A204.1 (cell line): Measurements from ENCODE around the gene ANXA11.
"Not testable (repeated sequence)": the region's sequence is repeated elsewhere in the genome, so short reads cannot be mapped to it uniquely, and the experiment has no call there.

Experiments used
- FAIRE-seq: peaks from 2 replicates; lab custom pipeline; 2012; peaks lifted over from hg19 to GRCh38; lab: Jason Lieb, UNC

Gene ANXA11

DNA sequence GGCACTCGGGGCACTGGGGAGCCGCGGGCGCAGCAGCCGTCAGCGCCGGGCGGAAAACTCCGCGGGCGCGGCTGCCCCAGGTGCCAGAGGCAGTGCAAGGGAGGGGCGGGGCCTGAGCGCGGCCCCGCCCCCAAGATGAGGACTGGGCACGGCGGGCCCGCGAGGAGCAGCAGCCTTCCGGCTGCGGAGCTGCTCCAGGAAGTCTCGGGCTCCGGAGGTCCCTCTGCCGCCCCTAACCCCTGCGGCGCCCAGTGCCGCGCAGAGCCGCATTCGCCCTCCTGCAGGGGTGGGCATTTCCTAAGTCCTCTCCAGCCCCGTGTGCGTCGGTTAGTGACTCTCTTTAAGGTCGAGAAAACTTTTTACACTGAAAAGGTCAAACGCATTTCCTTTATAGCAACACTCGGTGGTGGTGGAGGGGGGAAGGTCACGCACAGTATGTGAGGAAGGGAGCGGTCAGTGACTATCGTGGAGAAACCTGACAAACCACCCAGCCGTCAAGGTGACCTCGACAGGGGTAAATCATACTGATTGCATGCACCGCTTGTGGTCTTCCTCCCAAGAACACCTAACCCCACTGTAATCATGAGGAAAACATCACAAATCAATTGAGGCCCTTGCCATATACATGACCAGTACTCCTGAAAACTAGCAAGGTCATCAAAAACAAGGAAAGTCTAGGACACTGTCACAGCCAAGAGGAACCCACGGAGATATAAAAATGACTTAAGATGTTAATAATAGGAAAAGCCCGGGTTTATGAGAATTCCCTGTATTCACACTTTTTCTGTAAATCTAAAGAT is at the start of gene ANXA11:
ANXA11 (minus strand) TSS at position 61 of the 800 bp plus-strand sequence. CDS start 32,676 bp downstream, outside the sequence.
- no peak for FAIRE-seq

DNA sequence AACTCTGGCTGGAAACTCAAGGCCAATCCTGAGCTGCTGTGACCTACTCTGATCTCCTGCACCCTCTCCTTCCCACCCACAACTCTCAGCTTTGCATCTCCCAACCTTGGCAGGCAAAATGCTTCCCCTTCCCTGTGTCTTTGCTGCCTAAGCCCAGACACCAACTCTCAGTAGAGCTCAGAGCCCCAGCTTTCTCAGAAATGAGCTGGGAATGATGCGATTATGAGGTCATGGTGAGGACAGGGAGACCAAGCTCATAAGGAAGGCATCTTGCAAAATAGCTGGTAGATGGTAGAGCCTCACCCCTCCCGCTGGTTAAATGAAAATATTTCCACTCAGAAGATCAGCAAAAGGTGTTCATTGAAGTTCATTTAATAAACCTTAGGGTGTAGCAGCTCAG is 49.4 kb upstream of the ANXA11 start:
- not testable (repeated sequence) for FAIRE-seq

DNA sequence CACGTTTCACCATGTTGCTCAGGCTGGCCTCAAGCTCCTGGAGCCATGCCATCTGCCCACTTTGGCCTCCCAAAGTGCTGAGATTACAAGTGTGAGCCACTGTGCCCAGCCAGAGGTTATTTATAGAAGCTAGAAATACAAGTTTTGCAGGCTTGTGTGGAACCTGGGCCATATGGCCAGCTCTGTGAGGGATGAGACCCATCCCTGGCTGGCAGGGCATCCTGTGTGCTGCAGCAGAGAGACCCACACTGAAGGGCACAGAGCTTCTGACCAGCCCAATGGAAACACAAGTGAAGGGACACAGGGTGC is 48.6 kb upstream of the ANXA11 start:
- FAIRE-seq, result not testable (repeated sequence)

DNA sequence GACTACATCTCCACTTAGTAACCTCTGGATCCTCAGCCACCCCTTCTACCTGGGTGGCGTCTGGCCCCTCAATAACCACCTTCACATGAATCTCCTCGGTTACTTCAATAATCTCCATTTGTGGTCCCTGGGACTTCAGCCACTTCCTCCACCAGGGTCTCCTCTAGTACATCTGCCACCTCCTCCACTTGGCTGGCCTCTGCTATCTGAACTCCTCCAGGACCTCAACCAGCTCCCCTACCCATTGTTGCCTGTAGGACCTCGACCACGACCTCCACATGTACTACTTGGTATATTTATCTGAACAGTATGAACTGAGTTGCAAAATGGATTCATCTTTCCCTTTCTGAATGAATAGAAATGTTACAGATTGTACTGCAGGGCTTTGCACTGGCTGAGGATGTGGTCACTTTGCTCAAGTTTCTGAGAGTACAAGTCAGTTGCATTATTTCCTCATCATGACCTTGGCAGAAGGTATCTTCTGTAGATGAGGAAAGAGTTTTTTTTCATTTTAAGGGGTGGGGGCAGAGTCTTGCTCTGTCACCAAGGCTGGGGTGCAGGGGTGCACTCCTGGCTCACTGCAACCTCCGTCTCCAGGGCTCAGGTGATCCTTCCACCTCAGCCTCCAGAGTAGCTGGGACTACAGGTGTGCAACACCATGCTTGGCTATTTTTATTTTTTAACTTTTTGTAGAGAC is 48.1 kb upstream of the ANXA11 start:
- no peak for FAIRE-seq

DNA sequence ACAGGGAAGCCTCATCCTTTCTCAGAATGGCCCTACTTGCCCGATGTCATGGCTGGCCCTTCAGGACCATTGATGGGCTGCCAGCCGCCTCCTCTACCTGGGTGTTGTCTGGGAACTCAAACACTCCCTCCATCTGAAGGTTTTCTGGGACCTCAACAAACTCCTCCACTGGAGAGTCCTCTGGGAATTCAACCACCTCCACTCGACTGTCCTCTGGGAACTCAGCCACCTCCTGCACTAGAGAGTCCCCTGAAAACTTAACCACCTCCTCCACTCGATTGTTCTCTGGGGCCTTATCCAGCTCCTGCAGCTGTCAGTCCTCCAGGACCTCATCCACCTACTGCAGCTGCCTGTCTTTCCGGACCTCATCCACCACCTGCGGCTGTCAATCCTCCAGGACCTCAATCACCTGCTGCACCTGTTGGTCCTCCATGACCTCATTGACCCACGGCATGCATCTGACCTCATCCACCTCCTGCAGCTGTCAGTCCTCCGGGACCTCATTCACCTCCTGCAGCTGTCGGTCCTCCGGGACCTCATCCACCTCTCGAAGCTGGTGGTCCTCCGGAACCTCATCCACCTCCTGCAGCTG is 47.1 kb upstream of the ANXA11 start:
- no peak for FAIRE-seq

DNA sequence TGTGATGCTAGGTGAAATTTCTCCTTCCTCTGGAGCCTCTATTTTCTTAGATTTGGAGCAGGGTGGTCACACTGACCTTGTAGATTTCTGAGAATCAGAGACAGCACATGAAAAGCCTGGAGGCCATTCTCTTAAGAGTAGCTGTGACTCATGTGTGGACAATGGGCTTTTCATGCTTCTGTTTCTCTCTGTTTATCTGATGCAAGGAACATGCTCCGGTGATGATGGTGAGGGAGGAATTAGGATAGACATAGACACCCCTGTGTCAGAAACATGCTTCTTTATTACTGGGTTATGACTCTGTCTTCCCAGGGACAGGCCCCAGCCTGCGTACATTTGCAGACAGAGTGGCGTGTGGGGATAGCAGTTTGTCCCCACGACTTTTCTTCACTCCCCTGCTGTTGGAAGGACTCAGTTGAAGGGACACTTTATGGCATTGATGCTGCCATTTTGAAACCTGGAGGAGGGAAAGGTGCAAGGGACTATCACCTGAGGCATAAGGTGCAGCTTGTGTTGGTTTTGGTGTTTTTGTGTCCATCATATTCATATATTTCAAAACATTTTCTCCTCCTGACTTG is 46.5 kb upstream of the ANXA11 start:
- not testable (repeated sequence) for FAIRE-seq

DNA sequence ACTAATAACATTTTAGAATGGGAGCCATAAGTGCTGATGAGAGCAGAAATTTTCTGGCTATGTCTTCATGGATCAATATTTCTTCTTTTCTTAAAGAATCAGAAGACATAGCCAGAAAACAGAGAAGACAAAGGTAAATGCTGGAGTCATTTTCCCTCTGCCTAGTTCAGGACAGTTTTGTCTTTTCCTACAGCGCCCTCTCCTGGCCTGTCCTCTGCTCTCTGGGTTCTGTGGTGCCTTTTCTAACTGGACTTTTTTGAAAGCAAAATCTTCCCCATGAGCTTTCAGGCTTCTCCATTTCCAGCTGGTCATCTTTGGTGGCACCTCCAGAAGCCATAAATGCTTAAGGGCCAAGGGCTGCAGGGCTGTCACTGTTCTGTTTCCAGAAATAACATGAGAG is 45.1 kb upstream of the ANXA11 start:
- FAIRE-seq, result peak; percentile 66

DNA sequence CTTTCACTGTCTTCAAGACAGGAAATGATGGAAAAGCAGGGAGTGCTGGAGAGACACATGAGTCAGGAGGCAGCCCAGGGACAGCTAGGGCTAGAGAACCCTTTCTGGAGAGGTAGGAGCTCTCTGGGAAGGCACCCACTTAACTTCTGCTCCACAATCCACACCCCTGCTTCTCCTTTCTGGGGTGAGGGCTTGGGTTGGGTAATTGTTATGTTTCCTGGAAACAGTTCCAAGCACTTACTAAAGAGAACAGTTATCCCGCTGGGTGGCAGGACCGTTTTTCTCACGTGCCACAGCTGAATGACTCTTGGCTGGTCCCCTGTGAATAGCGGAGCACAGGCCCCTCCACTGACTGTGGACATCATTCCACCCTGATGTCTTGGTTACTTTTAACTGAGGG is 44.6 kb upstream of the ANXA11 start:
- not testable (repeated sequence) for FAIRE-seq

DNA sequence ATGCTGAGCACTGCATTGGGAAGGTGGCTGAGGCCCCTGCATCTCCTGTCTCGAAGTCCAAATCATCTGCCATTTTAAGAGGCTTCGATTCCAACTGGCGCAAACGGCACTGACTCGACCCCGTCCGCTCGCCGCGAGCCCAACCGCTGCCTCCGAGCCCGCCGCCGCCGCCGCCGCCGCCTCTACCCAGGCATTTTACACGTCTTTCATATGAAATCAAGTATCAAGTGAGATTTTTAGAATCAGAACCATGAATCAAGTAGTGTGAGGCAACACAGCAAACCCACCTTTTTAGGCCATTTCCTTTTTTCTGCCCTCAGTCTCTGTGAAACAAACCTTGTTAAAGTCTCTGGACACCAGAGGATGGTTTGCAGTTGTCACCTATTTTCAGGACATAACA is 42.3 kb upstream of the ANXA11 start:
- not testable (repeated sequence) for FAIRE-seq

DNA sequence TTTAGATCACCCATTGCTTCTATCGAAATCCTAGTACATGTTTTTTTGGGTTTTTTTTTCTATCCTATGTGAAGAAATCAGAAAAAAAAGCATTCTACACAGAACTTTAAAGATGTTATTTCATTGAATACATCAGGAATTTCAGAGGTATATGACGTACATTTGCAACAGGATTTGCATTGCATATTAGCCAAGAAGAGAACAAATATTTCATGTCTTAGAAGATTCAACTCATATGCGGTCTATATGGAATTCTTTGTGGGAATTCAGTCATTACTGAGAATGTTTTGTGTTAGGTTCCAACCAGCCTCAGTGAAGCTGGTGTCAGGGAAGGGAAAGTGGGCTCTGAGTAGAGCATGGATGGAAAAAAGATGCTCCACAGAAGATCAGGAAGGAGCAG is 39.0 kb upstream of the ANXA11 start:
- FAIRE-seq, result not testable (repeated sequence)

DNA sequence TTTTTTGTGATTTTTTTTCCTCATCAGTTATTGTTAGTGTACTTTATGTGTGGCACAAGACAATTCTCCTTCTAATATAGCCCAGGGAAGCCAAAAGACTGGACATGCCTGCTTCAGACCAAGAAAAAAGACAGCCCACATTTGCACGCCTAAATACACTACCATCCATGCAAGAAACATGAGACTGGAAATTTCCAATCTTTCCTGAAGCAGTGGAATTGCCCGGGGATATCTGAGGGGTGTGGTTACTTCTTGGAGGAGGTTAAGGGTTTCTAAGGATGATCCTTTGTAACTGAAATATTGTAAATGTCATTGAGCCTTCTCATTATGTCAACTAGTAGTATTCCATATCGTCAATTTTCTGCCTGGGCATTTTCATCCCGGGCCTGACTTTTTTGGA is 37.0 kb upstream of the ANXA11 start:
- not testable (repeated sequence) for FAIRE-seq

DNA sequence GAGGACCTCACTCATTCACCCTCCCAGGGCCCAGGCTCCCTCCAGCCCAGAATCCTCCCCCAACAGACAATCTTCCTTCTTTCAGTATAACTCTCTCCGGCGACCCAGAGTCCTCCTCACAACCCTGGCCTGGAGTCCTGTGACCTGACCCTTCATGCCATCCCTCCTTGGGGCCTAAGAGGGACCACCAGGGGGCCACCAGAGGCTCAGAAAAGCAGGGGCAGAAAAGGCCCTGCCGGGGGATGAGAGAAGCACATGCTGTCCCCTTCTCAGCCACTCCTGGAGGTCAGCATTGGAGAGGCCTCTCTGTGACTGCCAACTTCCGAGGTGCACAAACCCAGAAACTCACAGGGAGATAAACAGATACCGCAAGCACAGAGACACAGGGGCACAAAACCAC is 31.1 kb upstream of the ANXA11 start:
- FAIRE-seq, result not testable (repeated sequence)

DNA sequence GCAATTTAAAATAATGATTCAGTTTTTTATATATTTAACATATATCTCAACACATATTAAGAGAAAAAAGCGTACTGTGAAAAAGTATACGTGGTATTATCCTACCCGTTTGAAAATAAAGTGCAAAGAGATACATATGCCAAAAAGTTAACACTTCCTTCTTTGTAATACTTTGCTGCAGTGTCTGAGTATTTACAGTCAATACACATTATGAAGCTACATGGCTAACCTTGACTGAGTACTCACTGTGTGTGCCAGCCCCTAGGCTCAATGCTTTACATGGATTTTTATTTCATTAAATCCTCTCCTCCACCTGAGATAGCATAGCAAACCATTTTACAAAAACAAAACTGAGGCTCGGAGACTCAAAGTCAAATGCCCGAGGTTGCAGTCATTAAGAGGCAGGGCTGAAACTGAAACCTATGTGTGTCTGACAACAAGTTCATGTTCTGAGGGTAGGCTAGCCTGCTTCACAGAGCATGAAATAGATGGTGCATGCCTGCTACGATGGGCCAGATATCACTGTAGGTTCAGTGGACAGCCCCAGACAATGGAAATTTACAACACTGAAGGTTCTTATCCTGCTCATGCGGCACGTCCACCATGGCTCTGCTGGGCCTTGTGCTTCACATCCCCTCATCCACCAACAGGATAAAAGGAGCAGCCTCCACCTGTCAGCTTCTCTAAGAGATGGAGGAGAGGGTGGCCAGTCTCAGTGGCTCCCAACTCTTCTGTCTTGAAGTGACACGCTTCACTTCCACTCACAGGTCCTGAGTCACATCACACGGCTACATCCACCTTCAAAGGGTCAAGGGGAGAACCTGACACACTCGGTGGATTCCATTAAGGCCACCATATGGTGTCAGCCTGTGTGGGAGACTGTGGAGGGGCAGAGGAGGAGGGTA is 29.2 kb upstream of the ANXA11 start:
- not testable (repeated sequence) for FAIRE-seq

DNA sequence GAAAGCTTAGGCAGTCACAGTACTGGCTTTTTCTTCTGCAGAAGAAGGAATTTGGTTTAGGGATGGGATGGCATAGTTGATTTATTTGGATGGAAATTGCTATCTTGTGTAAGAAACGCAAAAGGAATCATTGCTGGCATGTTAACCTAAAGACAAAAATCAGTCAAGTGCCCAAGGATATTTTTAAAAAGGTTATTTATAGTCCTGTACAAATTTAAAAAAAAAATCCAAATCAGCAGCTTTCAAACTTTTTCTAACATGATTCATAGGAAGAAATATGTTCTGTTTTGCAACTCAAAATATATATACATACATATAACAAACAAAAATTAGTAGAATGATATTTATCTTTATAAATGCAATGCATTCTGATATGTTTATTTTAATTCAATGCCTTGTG is 28.5 kb upstream of the ANXA11 start:
- not testable (repeated sequence) for FAIRE-seq

DNA sequence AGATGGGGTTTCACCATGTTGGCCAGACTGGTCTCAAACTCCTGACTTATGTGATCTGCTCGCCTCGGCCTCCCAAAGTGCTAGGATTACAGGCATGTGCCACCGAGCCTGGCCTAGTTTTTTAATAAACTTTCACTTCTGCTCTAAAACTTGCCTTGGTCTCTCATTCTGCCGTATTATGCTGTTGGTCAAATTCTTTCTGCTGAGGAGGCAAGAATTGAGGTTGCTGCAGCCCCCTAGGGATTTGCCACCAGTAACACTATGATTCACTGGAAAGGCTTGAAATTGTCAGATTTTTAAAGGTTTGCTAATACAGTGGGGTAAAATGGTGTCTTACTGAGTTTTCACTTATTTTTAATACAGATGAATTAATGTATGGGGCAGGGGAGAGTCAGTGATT is 21.4 kb upstream of the ANXA11 start:
- not testable (repeated sequence) for FAIRE-seq

DNA sequence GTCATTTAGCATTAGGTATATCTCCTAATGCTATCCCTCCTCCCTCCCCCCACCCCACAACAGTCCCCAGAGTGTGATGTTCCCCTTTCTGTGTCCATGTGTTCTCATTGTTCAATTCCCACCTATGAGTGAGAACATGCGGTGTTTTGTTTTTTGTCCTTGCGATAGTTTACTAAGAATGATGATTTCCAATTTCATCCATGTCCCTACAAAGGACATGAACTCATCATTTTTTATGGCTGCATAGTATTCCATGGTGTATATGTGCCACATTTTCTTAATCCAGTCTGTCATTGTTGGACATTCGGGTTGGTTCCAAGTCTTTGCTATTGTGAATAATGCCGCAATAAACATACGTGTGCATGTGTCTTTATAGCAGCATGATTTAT is 17.7 kb upstream of the ANXA11 start:
- FAIRE-seq, result not testable (repeated sequence)

DNA sequence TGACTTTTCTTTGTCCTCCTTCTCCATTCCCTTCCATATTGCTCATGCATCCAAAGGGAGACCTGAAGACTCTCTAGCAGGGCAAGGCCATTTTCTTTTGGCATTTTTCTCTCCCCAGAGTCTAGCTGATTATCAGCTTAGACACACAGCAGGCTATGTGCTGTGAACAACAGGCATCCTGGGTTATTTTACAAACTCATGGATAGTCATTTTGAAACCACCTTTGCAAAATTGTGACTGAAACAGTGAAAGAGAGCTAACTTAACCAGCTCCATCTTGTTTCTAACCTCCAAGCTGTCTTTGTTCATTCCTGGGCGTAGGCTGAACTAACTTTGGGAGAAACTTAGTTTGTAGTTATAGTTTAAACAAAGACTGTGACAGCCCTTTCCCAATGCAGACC is 13.5 kb upstream of the ANXA11 start:
- not testable (repeated sequence) for FAIRE-seq

DNA sequence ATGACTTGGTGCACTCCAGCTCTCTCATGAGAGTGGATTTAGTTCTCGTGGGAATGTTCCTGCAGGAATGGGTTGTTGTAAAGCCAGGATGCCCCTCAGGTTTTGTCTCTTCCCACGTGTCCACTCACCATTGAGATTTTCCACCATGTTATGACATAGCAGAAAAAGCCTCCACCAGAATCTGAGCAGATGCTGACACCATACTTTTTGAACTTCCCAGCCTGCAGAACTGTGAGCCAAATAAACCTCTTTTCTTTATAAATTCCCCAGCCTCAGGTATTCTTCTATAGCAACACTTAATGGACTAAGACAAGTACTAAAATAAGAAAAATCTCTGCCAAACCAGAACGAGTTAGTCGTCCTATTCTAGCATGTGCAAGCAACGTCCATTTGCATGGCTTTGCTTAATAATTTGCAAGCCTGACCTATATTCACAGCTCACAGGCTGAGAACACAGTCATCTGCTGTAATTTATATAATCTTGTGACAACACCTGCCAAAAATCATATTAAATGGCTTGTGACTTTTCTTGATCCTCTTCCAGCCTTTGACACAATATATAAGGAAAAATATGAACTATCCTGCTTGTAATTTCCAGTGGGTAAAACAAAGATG is 9.1 kb upstream of the ANXA11 start:
- not testable (repeated sequence) for FAIRE-seq

DNA sequence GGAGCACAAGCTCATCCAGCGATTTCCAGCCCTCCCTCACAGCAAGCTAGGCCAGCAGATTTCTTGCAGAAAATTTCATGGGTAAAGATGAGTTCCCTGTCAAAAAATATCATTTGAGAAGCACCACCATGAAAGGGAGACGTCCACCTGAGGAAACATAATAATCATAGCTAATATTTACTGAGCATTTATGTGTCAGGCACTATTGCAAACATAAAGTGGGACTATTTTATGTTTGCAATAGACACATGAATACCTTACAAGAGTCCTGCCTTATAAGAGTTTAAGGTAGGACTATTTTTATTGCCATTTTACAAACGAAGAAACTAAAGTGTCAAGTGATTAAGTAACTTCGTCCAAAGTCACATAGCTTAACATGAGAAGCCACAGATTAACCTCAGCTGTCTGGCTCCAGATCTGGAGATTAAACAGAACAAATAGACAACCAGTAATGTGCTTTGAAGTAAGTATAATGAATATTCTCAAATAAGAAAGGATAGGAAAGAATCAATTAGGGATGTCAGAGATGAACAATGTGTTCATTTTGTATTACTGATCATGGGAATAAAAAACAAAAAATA is 7.3 kb upstream of the ANXA11 start:
- not testable (repeated sequence) for FAIRE-seq

DNA sequence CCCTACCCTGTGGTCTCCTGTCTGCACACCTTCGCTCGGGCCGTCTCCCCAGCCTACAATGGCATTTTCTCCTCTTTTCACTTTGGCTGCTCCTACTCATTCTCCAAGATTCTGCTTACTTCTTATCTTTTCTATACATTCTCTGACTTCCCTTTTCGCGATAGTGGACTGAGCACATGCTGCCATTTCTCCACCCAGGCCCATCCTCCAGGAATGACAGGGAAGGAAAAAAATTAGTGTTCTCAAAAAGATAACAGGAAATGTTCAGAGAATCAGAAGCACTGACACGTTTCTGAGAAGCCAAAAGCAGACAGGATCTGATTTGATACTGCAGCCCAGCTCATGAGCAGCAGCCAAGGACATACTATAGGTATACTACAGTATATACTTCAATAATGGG is 6.4 kb upstream of the ANXA11 start:
- no peak for FAIRE-seq

DNA sequence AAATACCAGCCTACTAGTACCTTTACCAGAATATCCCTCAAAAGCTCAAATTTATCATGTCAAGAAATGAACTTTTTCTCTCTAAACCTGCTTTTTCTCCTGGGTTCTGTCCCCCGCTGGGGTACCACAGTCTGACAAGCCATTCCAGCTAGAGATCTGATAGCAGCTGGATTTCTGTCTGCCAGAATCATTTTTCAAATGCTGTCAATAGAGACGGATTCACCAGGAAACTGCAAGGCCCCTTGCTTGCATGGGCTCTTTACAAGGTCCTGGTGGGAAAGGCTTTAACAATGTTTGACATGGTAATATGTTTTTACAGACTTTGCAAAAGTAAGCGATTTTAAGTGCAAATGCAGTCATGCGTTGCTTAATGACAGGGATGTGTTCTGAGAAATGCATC is 4.9 kb upstream of the ANXA11 start:
- FAIRE-seq, result no peak
